Testis (tissue), 2 donors: Measurements from ENCODE around the gene CPXM2.

Experiments used
- CTCF ChIP-seq, 3 experiments: fragments of 450-650 bp in 2 of 3; fragments of 200-600 bp in 1 of 3; sonication (generic) in 1 of 3; IDR thresholded peaks; one replicate each; pipeline ENCODE4 v1.5.1; 2016 to 2019; ENCODE audit warnings: antibody characterized with exemption in 3 of 3, mild to moderate bottlenecking in 2 of 3, moderate library complexity in 1 of 3
- POLR2A ChIP-seq: fragments of 450-650 bp; IDR thresholded peaks from one replicate; pipeline ENCODE4 v1.6.1; 2017; ENCODE audit warnings: antibody characterized with exemption, mild to moderate bottlenecking, moderate library complexity

DNA sequence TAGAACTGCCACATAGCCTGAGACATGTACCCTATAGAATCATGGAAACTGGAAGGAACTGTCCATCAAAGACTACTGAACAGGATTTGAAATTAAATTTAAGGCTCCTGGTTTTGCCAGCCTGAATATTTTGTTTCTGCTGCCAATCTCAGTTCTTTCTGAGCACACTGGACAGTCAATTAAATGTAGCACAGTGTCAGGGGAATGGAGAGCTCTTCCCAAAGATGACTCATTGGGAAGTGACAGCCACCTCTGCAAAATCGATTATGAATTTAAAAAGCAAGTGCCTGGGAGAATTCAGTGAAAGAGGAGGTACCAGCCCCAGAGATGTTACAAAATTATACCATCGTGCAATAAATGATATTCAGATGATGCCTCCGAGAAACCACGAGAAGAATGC is 47.8 kb downstream of the CPXM2 start:
- TF ChIP-seq CTCF (IDR thresholded peaks at IDR 0.05) (no peak), POLR2A (no peak)
